ENCODE data around the gene SCARB1.

DNA sequence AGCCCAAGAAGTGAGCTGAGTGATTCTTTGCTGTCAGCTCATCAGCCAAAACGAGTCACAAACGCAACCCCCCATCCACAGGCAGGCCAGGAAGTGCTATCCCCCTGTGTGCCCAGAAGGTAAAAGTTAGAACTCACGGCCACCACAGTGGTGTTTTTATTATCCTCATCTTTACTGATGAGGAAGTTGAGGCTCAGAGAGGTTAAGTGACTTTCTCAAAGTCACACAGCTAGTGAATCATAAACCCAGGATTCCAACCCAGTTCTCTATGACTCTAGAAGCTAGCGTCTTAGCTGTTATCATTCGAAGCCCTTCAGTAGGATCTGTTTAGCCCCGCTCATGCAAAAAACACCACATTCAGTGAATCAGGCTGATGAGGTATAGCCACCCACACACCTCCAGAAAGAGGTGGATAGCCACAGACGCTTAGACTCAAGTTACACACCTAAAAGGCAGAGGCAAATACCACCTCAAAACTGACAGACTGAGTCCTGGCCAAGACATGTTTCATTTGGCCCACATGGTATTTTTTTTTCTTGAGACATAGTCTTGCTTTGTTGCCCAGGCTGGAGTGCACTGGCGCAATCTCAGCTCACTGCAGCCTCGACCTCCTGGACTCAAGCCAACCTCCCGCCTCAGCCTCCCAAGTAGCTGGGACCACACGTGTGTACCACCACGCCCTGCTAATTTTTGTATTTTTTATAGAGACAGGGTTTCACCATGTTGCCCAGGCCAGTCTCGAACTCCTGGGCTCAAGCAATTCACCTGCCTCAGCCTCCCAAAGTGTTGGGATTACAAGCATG is 100.7 kb downstream of the SCARB1 start:
- TF ChIP-seq, protein P1, sequence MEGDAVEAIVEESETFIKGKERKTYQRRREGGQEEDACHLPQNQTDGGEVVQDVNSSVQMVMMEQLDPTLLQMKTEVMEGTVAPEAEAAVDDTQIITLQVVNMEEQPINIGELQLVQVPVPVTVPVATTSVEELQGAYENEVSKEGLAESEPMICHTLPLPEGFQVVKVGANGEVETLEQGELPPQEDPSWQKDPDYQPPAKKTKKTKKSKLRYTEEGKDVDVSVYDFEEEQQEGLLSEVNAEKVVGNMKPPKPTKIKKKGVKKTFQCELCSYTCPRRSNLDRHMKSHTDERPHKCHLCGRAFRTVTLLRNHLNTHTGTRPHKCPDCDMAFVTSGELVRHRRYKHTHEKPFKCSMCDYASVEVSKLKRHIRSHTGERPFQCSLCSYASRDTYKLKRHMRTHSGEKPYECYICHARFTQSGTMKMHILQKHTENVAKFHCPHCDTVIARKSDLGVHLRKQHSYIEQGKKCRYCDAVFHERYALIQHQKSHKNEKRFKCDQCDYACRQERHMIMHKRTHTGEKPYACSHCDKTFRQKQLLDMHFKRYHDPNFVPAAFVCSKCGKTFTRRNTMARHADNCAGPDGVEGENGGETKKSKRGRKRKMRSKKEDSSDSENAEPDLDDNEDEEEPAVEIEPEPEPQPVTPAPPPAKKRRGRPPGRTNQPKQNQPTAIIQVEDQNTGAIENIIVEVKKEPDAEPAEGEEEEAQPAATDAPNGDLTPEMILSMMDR (IDR thresholded peaks at IDR 0.05; ENCODE audit: low read length) = no peak
- TF ChIP-seq EZH2 (optimal IDR thresholded peaks at IDR 0.05; ENCODE audit: low read depth, low read length) = no peak
